DMS114 treated with DMSO at 0.1 percent for 48 hours (cell line): Measurements from ENCODE around the gene SAMD1.
"Not testable (repeated sequence)": the region's sequence is repeated elsewhere in the genome, so short reads cannot be mapped to it uniquely, and the experiment has no call there.

Experiments used
- DNase-seq: peaks from one replicate; lab custom pipeline; 2025; ENCODE audit not compliant: unreplicated experiment; lab: John Stamatoyannopoulos, UW

SAMD1 gene

GRCh38 chr19:14061751-14062557, 28.6 kb downstream of the SAMD1 start, which contains the start of gene PALM3:
PALM3 (minus strand) TSS chr19:14062076; CDS start chr19:14061980, 96 bp downstream.
- DNase-seq, result no peak

DNA sequence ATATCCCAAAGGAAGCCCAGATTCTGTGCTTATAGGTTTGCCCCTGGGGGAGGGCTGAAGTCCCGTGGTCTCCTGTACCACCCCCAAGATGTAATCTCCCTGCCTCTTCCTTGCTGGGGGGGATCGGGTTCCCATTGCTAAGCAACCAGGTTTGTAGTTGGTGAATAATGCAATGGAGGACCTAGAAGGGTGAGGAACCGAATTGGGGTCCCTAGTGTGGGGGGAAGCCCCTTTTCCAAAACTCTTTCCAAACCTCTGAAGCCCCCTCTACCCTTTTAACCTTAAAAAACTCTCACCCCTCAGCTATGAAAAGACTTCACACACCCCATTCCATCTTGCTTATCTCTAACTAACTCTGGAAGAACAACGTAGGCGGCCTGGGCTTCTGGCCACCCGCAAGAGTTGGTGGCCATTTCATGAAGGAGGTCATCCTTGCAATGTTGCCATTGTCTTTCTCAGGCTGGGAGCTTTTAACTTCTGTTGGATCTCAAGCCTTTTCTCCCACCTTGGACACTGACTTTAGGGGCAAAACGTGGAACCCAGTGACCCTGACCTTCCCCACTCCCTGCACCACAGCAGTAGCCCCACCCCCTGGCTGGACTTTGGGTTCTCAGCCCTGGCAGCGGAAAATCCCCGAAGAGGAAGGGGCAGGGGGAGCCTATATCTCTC, 29.3 kb downstream of the SAMD1 start:
- DNase-seq, result no peak

DNA sequence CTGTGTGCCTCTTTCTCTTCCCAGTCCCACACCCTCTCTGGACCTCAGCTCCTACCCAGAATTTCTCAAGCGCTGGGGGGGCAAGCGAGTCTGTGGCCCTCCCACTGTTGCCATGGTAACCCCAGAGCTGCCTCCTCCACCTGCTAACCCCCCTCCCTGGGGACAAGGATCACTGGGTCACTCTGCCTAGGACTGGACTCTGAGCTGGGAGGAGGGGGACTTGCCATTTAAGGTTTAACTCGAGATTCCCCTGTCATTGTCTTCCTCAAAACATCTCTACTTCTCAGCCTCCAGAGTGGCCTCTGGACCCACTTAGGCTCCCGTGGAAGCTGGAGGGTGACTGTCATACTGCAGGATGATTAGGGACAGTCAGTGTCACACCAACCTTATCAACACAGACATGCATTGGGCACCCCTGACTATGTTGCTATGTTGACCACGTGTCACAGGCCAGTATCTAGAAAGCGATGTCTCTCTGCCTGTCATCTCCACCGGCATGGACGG, 30.8 kb downstream of the SAMD1 start:
- DNase-seq, result no peak

DNA sequence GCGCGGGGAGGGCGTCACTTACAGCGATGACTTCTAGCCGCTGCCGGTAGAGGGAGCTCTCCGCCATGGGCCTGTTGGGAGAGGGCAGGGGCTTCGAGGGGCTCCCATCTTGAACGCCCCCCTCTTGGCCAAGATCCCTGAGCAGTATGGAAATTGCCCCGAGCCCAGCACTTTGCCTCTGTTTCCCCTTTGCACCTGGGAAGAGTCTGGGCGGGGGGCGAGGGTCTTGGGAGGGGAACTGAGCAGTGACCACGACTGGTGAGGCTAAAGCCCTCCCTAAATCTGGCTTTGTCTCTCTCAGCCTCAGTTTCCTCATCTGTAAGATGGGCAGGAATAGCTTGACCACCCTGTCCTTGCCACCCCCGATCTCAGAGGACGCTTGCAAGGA, 31.5 kb downstream of the SAMD1 start:
- DNase-seq, result no peak

DNA sequence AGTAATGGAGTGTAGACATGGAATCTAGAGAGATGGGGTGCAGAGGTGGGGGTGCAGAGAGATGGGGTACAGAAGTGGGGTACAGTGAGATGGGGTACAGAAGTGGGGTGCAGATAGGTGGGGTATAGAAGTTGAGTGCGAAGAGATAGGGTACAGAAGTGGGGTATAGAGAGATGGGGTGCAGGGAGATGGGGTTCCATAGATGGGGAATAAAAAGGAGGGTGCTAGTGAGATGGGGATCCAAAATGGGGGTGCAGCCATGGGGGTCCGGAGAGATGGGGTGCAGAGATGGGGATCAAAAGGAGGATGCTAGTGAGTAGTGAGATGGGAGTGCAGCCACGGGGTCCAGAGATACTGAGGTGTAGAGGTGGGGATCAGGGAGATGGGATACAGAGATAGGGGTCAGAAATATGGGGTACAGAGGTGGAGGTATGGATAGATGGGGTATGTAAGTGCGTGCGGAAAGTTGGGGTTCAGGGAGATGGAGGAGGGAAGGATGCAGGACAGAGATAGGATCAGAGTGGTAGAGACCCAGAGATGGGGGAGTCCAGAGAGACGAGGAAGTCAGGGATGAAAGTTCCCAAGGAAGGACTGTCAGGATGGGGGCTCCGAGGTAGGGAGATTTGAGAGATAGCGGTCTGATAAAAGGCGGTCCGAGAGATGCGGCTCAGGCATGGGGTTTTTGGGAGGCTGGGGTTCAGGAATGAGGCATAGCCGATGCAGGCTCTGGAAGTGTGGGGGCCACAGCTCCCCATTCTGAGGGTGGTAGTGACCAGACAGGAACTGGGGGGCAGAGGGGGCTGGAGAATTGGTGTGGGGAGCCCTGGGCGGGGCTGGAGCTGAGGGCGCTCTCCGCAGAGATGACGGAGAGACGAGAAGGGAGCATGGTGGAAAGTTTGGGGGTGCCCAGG, 32.1 kb downstream of the SAMD1 start:
- DNase-seq, result no peak

GRCh38 chr19:14056741-14057356, 33.7 kb downstream of the SAMD1 start:
- DNase-seq, result no peak

GRCh38 chr19:14056069-14056666, 34.4 kb downstream of the SAMD1 start:
- DNase-seq, result no peak

DNA sequence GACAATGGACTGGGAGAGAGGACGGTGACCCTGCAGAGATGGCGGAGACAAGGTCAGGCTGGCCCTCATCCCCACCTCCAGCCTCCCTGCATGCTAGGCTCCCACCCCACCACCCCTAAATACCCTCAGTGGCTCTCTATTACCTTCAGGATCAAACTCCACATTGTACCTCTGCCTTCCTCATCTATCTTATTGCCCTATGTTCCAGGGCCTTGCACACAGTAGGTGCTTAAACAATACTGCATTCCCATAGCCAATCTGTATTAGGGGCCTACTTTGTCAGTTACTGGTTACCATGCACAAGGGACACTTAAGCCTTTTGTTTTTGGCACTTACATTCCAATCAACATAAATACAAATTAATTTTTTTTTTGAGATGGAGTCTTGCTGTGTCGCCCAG, 35.2 kb downstream of the SAMD1 start:
- no peak for DNase-seq

- no peak for DNase-seq
These were observed 35.8 kb downstream of the SAMD1 start for GRCh38 chr19:14054721-14055120.

DNA sequence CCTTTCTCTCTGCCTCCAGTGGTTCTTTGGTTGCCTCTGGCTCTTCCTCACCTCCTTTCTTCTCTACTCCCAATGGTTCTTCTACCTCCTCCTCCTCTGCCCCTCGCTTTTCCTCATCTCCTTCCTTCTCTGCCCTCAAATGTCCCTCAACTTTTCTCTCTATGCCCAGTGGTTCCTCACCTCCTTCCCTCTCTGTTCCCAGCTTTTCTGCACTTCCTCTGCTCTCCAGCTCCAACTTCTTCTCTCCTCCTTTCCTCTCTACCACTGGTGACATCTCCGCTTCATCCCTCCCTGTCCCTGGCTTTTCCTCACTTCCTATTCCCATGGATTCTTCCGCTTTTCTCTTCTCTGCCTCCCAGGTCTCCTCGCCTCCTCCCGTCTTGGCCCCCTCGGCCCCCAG, 36.5 kb downstream of the SAMD1 start:
- no peak for DNase-seq

- no peak for DNase-seq
These were observed 37.1 kb downstream of the SAMD1 start for GRCh38 chr19:14053500-14053899.

GRCh38 chr19:14053032-14053431, 37.5 kb downstream of the SAMD1 start:
- no peak for DNase-seq

DNA sequence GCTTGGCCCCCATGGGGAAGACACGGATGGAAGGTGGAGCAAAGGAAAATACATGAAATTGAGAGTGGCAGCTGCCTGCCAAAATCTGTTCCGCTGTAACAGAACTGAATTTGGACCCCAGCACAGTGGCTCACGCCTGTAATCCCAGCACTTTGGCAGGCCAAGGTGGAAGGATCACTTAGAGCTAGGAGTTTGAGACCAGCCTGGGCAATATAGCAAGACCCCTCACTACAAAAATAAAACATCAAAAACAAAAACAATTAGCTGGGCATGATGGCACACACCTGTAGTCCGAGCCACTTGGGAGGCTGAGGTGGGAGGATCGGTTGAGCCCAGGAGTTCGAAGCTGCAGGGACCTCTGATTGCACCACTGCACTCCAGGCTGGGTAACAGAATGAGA, 38.1 kb downstream of the SAMD1 start:
- no peak for DNase-seq

DNA sequence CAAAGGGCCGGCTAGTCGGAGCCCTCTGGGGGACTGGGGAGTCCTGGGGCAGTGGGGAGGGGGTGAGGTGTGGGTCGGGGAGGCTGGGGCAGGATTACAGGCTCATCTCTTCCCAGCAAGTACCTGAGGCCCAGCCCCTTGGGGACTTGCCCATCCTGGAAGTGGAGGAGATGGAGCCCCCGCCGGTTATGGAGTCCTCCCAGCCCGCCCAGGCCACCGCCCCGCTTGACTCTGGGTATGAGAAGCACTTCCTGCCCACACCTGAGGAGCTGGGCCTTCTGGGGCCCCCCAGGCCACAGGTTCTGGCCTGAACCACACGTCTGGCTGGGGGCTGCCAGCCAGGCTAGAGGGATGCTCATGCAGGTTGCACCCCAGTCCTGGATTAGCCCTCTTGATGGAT, 38.6 kb downstream of the SAMD1 start:
- DNase-seq, result no peak

DNA sequence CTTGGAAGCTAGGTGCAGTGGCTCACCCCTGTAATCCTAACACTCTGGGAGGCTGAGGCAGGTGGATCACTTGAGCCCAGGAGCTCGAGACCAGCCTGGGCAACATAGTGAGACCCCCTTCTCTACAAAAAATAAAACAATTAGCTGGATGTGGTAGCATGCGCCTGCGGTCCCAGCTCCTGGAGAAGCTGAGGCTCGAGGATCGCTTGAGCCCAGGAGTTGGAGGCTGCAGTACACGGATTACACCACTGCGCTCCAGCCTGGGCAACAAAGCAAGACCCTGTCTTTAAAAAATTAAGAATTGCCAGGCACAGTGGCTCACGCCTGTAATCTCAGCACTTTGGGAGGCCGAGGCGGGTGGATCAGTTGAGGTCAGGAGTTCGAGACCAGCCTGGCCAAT, 39.6 kb downstream of the SAMD1 start:
- not testable (repeated sequence) for DNase-seq

DNA sequence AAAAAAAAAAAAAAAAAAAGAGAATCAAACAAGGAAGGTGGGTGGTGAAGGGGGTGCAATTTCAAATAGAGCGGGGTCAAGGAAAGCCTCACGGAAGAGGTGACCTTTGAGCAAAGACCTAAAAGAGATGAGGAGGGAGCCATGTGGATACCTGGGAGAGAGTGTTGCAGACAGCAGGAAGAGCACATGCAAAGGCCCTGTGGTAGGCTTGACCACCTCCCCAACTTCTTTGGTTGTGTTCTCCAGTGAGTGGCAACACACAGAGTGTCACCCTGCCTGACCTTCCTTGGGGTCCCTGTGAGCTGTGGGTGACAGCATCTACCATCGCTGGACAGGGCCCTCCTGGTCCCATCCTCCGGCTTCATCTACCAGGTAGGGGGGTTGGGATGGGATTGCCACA, 40.0 kb downstream of the SAMD1 start:
- no peak for DNase-seq

GRCh38 chr19:14048443-14049153, 42.0 kb downstream of the SAMD1 start:
- no peak for DNase-seq

GRCh38 chr19:14047866-14048265, 42.7 kb downstream of the SAMD1 start:
- DNase-seq, result not testable (repeated sequence)

GRCh38 chr19:14042659-14043608, 47.6 kb downstream of the SAMD1 start:
- peak; percentile 35 for DNase-seq
